ENCODE measurements around the gene METAP2.

- no peak for TF ChIP-seq POLR2A (IDR thresholded peaks at IDR 0.05)
- TF ChIP-seq CTCF (IDR thresholded peaks at IDR 0.05 in 4 of 5, conservative IDR thresholded peaks at IDR 0.05 in 1 of 5), result no peak
Observed at GRCh38 chr12:95443459-95443858, 30.5 kb upstream of the METAP2 start.
